Limb (tissue), 2 donors: ENCODE results near the gene RPL18A.
"Not testable (repeated sequence)": the region's sequence is repeated elsewhere in the genome, so short reads cannot be mapped to it uniquely, and the experiment has no call there.

Experiments
- DNase-seq, 2 donors: peaks; one replicate each; pipeline ENCODE4 v3.0.0-alpha.2; 2016; ENCODE audit errors: extremely low spot score in 2 of 2

RPL18A gene

DNA sequence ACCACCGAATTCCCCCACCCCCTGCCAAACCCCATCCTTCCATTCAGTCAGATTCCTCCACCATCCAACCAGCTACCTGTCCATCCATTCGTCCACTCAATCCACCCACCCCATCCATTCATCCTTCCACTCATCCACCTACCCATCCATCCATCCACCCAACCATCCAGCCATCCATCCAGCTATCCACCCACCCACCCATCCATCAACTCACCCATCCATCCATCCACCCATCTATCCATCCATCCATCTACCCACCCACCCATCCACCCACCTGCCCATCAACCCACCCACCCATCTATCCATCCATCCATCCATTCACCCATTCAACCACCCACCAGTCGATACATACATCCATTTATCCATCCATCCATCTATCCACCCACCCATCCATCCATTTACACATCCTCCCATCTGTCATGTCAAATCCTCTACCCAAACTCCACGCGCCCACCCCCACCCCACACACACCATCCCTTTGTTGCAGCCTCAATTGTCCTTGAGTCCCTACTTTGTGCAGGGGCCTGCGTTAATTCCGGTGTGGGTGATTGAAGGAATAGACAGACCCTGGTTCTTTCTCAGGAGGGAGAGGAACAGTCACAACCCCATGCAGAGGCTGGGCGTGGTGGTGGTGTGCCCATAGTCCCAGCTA lies 6.7 kb downstream of the RPL18A start:
- DNase-seq, result no peak

DNA sequence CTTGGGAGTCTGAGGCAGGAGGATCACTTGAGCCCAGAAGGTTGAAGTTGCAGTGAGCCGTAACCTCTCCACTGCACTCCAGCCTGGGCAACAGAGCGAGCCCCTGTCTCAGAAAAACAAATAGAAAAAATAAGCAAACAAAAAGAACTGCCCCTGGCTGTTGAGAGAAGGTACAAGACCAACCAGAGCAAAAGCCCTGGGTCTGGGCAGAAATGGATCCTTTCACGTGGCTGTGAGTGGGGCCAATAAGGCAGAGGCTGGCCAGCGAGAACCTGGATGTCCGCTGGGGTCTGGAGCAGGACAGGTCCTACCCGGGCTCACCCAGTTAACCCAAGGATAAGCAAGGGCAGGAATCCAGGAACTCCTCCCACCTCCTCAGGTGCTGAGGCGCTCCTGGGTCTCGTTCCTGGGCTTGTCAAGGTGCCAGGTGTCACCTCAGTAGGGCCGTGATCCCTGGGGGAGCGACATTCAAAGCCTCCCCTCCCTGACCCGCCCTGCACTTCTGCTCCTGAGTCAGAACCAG lies 7.3 kb downstream of the RPL18A start:
- no peak for DNase-seq

- no peak for DNase-seq
These were observed 9.0 kb downstream of the RPL18A start for GRCh38 chr19:17868669-17869068.

- no peak for DNase-seq
These were observed 9.5 kb downstream of the RPL18A start for GRCh38 chr19:17869114-17869608.

DNA sequence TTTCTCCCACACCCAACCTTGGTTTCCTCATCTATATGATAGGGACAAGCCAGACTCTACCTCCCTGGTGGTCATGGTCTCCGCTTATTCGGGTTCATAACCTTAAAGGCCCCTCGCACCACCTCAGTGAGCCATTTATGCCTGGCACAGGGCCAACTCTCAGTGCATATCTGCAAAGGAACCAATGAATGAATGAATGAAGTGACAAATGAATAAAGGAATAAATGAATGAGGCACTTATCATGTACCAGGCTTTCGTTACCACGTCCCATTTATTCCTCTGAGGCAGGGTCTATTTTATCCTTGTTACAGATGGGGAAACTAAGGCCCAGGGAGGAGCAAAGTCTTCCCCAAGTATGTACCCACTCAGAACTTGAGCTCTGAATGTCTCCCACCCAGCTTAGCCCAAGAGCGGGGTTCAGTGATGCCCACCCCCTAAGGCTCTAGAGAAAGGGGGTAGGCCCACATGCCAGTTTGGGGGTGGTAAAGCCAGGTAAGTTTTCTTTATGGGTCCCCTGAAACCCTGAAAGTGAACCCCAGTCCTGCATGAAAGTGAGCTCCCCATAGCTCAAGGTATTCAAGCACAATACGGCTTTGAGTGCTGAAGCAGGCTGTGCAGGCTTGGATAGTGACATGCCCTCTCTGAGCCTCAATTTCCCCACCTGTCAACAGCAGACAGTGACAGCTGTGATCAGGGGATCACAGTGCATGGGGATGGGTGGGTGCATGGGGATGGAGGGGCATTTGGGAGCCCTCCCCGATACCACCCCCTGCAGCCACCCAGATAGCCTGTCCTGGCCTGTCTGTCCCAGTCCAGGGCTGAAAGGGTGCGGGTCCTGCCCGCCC lies 11.5 kb downstream of the RPL18A start:
- no peak for DNase-seq

DNA sequence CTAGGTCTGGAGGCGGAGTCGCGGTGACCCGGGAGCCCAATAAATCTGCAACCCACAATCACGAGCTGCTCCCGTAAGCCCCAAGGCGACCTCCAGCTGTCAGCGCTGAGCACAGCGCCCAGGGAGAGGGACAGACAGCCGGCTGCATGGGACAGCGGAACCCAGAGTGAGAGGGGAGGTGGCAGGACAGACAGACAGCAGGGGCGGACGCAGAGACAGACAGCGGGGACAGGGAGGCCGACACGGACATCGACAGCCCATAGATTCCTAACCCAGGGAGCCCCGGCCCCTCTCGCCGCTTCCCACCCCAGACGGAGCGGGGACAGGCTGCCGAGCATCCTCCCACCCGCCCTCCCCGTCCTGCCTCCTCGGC lies 12.2 kb downstream of the RPL18A start, which contains the start of gene SLC5A5:
TSS of gene SLC5A5 (plus strand) at position 68 of the 373 bp plus-strand sequence. CDS start 375 bp downstream, outside the sequence.
- no peak for DNase-seq

- DNase-seq, result no peak
These were observed 12.7 kb downstream of the RPL18A start for GRCh38 chr19:17872251-17873001.

GRCh38 chr19:17873786-17874757 lies 14.4 kb downstream of the RPL18A start:
- no peak for DNase-seq

DNA sequence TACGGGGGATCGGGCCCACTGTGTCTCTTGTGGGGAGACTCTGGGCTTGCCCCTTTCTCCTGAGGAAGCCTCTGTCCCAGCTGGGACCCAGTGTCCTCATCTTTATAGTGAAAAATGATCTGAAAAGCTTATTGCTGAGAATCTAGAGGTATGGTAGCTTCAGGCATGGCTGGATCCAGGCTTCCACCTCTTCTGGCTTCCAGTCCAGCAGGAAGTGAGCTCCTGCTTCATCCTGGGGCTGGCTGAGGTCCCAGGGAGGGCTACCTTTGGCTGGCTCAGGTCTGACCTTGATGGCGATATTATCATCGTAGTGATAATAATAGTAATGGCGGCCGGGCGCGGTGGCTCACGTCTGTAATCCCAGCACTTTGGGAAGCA lies 15.0 kb downstream of the RPL18A start:
- no peak for DNase-seq

- no peak for DNase-seq
These were observed 18.0 kb downstream of the RPL18A start for GRCh38 chr19:17877696-17878095.

- DNase-seq, result no peak
These were observed 19.8 kb downstream of the RPL18A start for GRCh38 chr19:17879466-17879865.

DNA sequence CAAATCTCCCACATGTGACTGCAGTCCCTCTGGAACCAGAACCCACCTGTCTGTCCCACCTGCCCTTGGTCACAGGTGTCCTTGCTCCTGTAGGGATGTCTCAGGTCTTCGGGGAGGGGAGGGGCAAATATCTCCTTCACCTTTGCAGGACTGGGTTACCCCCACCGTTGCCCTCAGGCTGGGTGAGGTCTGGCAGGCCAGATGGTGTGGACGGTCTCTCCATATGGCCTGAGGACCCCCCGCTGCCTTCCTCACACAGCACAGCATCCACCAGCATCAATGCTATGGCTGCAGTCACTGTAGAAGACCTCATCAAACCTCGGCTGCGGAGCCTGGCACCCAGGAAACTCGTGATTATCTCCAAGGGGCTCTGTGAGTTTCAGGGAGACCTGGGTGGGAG lies 22.0 kb downstream of the RPL18A start:
- no peak for DNase-seq

- no peak for DNase-seq
These were observed 24.1 kb downstream of the RPL18A start for GRCh38 chr19:17883627-17884410.

DNA sequence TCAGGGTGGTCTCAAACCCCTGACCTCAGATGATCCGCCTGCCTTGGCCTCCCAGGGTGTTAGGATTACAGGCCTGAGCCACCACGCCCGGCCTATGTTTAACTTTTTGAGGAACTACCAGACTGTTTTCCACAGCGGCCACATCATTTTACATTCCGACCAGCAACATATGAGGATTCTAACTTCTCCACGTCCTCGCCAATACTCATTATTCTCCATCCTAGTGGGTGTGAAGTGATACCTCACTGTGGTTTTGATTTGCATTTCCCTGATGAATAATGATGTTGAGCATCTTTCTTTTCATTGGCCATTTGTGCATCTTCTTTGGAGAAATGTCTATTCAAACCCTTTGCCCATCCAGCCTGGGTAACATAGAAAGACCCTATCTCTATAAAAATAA lies 26.8 kb downstream of the RPL18A start:
- DNase-seq, result no peak

- not testable (repeated sequence) for DNase-seq
These were observed 27.5 kb downstream of the RPL18A start for GRCh38 chr19:17887221-17887620.

DNA sequence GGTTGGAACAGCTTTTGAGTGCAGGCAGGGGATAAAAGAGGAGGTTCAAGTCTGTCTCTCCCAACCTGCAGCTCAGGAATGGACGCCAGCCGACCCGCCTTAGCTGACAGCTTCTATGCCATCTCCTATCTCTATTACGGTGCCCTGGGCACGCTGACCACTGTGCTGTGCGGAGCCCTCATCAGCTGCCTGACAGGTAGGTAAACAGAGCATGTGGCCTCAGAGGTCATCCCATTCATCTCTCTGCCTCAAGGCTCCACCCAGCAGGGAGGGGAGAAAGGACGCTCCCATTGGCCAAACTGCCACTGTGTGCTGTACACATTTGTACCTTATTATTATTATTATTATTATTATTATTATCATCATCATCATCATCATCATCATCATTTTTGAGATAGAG lies 28.6 kb downstream of the RPL18A start:
- DNase-seq, result no peak

GRCh38 chr19:17889609-17890214 lies 30.0 kb downstream of the RPL18A start:
- DNase-seq, result peak; percentile 31 to 75

GRCh38 chr19:17893766-17894165 lies 34.1 kb downstream of the RPL18A start:
- DNase-seq, result no peak

GRCh38 chr19:17902701-17903100 lies 43.0 kb downstream of the RPL18A start:
- DNase-seq, result no peak
